Gastrocnemius medialis (tissue), 4 donors: ENCODE measurements around the gene CACNA1S. TPM values are rescaled to one million over a fixed set of nuclear protein-coding genes. Genes with fewer than 3 reads are reported as not detected.

Source experiments
- ATAC-seq, 2 donors: fragments of 150-250 bp; one replicate each; pipeline ENCODE4 v1.9.1; 2016
- DNase-seq, 2 donors: peaks; one replicate each; pipeline ENCODE4 v3.0.0-alpha.2; 2019
- H3K27ac ChIP-seq, 4 donors: fragments of 200-600 bp; sonication (generic); 1 replicate in 1 of 4; 2 replicates in 3 of 4; pipeline ENCODE4 v1.5.1; 2016 to 2018; ENCODE audit warnings: mild to moderate bottlenecking in 2 of 4, moderate library complexity in 1 of 4
- H3K27me3 ChIP-seq, 3 donors: fragments of 200-600 bp; sonication (generic) in 2 of 3; 1 replicate in 1 of 3; 2 replicates in 2 of 3; pipeline versions ENCODE4 v1.5.1 to v1.6.0; 2016 to 2019; ENCODE audit warnings: mild to moderate bottlenecking in 1 of 3, moderate library complexity in 1 of 3
- H3K36me3 ChIP-seq, 2 donors: fragments of 200-600 bp; sonication (generic) in 1 of 2; one replicate each; pipeline ENCODE4 v1.5.1; 2017 to 2018
- H3K4me1 ChIP-seq, 2 donors: fragments of 200-600 bp; sonication (generic) in 1 of 2; one replicate each; pipeline ENCODE4 v1.5.1; 2016 to 2017; ENCODE audit warnings: mild to moderate bottlenecking in 2 of 2
- H3K4me3 ChIP-seq, 4 donors: fragments of 200-600 bp; sonication (generic) in 3 of 4; 1 replicate in 1 of 4; 2 replicates in 3 of 4; pipeline ENCODE4 v1.5.1; 2016 to 2019; ENCODE audit warnings: mild to moderate bottlenecking in 2 of 4
- H3K9me3 ChIP-seq, 3 donors: fragments of 200-600 bp; sonication (generic) in 2 of 3; 1 replicate in 1 of 3; 2 replicates in 2 of 3; pipeline ENCODE4 v1.5.1; 2016 to 2019
- POLR2A ChIP-seq, 2 donors: fragments of 450-650 bp; IDR thresholded peaks; one replicate each; pipeline ENCODE4 v1.6.1; 2017; ENCODE audit warnings: antibody characterized with exemption in 2 of 2, mild to moderate bottlenecking in 2 of 2, moderate library complexity in 2 of 2
- in situ Hi-C, 4 donors: fragments of 200-750 bp; cut with MboI; loops; one replicate each; pipeline versions ENCODE4 v1.15.0 to v1.8.0; 2017; ENCODE audit warnings: low sequenced_read_pairs in 4 of 4
- intact Hi-C: fragments of 100-400 bp; cut with DNase I; formaldehyde crosslinking; loops from one replicate; pipeline ENCODE4 v1.15.1; 2023; ENCODE audit warnings: low total_unique reads
- total RNA-seq, 4 donors: library from RNA; depleted of rRNA; stranded (reverse); fragments of >200 nt; gene quantifications; one replicate each; pipeline versions ENCODE4 v1.1.0 to v1.2.3, GENCODE V29; 2016
- TF ChIP-seq, protein P1 (sequence below), 5 experiments: fragments of 450-650 bp in 3 of 5; fragments of 200-600 bp in 2 of 5; sonication (generic) in 2 of 5; IDR thresholded peaks in 4 of 5; conservative IDR thresholded peaks in 1 of 5; 1 replicate in 4 of 5; 2 replicates in 1 of 5; pipeline ENCODE4 v1.5.1; 2016 to 2019; ENCODE audit warnings: antibody characterized with exemption in 5 of 5, mild to moderate bottlenecking in 3 of 5, moderate library complexity in 3 of 5

The CACNA1S gene
- total RNA-seq, 4 donors from 2014 or later, result 74.3 to 93.5 (median 81.2) TPM

DNA sequence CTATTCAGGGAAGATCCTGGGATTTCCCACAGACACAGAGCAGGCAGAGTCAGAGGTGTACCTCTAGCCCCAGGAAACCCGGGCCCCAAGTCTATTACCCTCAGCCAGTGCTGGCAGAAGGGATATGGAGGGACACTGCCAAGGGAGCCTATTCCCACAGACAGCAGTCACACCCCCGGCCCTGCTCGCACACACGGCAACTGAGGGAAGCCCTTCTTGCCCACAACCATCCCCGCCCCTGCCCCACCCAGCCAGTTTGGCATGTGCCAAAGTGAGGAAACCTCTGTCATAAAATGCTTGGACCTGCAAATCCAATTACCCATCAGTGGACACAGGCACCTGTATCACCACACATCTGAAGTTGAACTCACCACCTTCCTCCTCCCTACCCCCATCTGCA lies 6.5 kb downstream of the CACNA1S start:
- DNase-seq, result no peak
- Histone ChIP-seq H3K4me1 (peaks cover 85% of the 10 kb centered on the region in 2 donors), H3K36me3 (no peaks in the 10 kb centered on the region), H3K9me3 (no peaks in the 10 kb centered on the region), H3K4me3 (no peak overlapping the region), H3K27ac (peak overlapping the region; percentile 89 to 98 (median 96)), H3K27me3 (no peaks in the 10 kb centered on the region)
- intact Hi-C loops, result no loop called here
- no peak for ATAC-seq
- in situ Hi-C loops, result no loop called here
- no peak for TF ChIP-seq POLR2A (IDR thresholded peaks at IDR 0.05)
- TF ChIP-seq, protein P1, sequence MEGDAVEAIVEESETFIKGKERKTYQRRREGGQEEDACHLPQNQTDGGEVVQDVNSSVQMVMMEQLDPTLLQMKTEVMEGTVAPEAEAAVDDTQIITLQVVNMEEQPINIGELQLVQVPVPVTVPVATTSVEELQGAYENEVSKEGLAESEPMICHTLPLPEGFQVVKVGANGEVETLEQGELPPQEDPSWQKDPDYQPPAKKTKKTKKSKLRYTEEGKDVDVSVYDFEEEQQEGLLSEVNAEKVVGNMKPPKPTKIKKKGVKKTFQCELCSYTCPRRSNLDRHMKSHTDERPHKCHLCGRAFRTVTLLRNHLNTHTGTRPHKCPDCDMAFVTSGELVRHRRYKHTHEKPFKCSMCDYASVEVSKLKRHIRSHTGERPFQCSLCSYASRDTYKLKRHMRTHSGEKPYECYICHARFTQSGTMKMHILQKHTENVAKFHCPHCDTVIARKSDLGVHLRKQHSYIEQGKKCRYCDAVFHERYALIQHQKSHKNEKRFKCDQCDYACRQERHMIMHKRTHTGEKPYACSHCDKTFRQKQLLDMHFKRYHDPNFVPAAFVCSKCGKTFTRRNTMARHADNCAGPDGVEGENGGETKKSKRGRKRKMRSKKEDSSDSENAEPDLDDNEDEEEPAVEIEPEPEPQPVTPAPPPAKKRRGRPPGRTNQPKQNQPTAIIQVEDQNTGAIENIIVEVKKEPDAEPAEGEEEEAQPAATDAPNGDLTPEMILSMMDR (IDR thresholded peaks at IDR 0.05 in 4 of 5, conservative IDR thresholded peaks at IDR 0.05 in 1 of 5), result no peak

DNA sequence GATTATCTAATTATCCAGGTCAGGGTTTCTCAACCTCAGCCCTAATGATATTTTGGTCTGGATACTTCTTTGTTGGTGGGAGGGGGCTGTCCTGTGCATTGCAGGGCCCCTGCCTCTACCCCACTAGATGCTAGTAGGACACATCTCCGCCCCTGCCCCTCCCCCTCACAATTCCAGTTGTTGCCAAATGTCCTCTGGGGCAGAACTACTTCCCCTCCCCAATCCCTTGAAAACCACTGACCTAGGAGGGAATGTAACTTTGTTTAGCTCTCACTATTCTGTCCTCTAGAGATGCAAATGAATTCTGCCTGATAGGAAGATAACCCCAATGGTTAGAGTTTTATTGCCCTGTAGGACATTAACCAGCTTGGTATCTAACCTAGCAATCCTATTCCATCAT lies 8.1 kb downstream of the CACNA1S start:
- Histone ChIP-seq H3K4me1 (peaks cover 85 to 87% of the 10 kb centered on the region in 2 donors), H3K9me3 (no peaks in the 10 kb centered on the region), H3K27ac (peak overlapping the region; percentile 89 to 98 (median 96)), H3K4me3 (no peak overlapping the region), H3K36me3 (no peaks in the 10 kb centered on the region), H3K27me3 (no peaks in the 10 kb centered on the region)
- intact Hi-C loops, result no loop called here
- DNase-seq (peak in 1 of 2 donors; percentile 34), ATAC-seq (no peak)
- in situ Hi-C loops, result no loop called here
- TF ChIP-seq POLR2A (IDR thresholded peaks at IDR 0.05), result no peak
- TF ChIP-seq, protein P1 (IDR thresholded peaks at IDR 0.05 in 4 of 5, conservative IDR thresholded peaks at IDR 0.05 in 1 of 5), result no peak

DNA sequence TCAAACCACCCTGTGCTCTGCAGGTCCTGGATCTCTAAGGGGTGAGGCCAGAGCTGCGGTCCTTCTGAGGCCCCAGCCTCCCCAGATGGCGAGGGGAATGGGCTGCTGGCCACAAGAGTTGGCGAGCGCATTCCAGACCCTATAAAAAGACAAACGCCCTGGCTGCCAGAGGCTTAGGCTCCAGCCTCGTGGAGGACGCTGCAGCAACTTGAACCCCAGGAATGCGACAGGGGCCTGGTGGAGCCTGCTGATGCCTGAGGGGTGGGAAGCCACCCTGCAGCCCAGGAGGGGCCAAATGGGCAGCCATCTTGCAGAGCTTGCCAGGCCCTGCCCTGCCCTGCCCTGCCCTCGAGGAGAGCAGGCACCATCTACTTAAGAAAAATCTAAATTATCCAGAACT lies 8.6 kb downstream of the CACNA1S start:
- TF ChIP-seq POLR2A (IDR thresholded peaks at IDR 0.05), result no peak
- TF ChIP-seq, protein P1 (IDR thresholded peaks at IDR 0.05 in 4 of 5, conservative IDR thresholded peaks at IDR 0.05 in 1 of 5), result no peak
- H3K27ac ChIP-seq, result peak overlapping the region; percentile 89 to 98 (median 96)
- H3K4me1 ChIP-seq, result peaks cover 85 to 87% of the 10 kb centered on the region in 2 donors
- in situ Hi-C loops (no loop called here), intact Hi-C loops (no loop called here)
- ATAC-seq (peak in 1 of 2 donors; percentile 30), DNase-seq (peak in 1 of 2 donors; percentile 86)
- H3K36me3 ChIP-seq, result no peaks in the 10 kb centered on the region
- H3K4me3 ChIP-seq, result no peak overlapping the region
- no peaks in the 10 kb centered on the region for H3K27me3 ChIP-seq
- H3K9me3 ChIP-seq, result no peaks in the 10 kb centered on the region

DNA sequence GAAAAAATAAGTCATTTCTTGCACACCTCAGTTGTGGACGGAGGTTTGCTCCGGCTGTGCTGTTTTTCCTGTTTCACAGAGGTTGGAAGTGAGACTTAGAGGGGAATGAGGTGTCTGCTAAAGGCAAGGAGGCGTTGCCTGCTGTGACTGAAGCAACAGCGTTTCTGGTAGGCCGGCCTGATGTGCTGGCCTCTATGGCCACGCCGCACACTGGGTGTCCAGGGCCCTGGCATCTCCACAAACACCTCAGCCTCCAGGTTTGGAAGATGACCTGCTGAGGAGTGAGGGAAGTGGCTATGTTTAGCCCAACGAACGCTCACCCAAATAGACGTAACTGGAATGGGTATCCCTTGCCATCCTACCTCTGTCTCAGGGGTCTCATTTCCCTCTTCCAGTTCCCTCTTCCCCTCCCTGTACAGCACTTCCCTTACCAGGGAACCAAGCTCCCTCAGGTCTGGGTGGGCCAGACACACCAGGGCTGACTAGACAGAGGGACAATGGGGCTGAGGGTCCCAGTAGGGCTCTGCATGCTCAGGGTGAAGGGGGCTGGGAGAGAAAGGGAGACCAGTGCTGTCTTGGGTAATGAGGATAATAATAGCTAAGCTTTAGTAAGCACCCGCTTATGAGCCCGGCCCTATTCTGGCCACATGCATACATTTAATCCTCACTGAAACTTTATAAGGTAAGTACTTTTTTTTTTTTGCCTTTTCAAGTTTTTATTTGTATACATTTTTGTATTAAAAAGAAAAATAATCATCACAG lies 11.9 kb downstream of the CACNA1S start:
- no peaks in the 10 kb centered on the region for H3K9me3 ChIP-seq
- peaks cover 87 to 96% of the 10 kb centered on the region in 2 donors for H3K4me1 ChIP-seq
- intact Hi-C loops, result no loop called here
- DNase-seq, result peak; percentile 73 to 94
- peak overlapping the region; percentile 89 to 98 (median 96) for H3K27ac ChIP-seq
- ATAC-seq, result peak; percentile 58 to 60
- in situ Hi-C loops, result no loop called here
- H3K36me3 ChIP-seq, result no peaks in the 10 kb centered on the region
- TF ChIP-seq, protein P1 (IDR thresholded peaks at IDR 0.05 in 4 of 5, conservative IDR thresholded peaks at IDR 0.05 in 1 of 5), result no peak
- peak; percentile 51 to 75 for TF ChIP-seq POLR2A (IDR thresholded peaks at IDR 0.05)
- H3K27me3 ChIP-seq, result no peaks in the 10 kb centered on the region
- peak overlapping the region in 2 of 4 donors; percentile 12 to 13 for H3K4me3 ChIP-seq
